ENCODE results near the gene NIPBL. TPM values are rescaled to one million over a fixed set of nuclear protein-coding genes. Genes with fewer than 3 reads are reported as not detected.

Gene NIPBL
- total and polyA plus RNA-seq, 10 of the 15 experiments (the other 5 are each of a cell fraction or from before 2014, with no cell fraction given), result 10.4 to 50.4 (median 20.2) TPM

GRCh38 chr5:37045703-37046102 is 169.1 kb downstream of the NIPBL start (continued):
- TF ChIP-seq CTCF (IDR thresholded peaks at IDR 0.05 in 2 of 3, conservative IDR thresholded peaks at IDR 0.05 in 1 of 3; ENCODE audit: control insufficient read depth in 2 of 3, extremely low read depth in 1 of 3, insufficient read depth in 1 of 3, low read depth in 3 of 3, low read length in 3 of 3), result no peak
- no peak for TF ChIP-seq ESRRA (IDR thresholded peaks at IDR 0.05; ENCODE audit: low read length)
- TF ChIP-seq BCL11A (IDR thresholded peaks at IDR 0.05; ENCODE audit: low read depth, low read length), result no peak

GRCh38 chr5:37047947-37048346 is 171.4 kb downstream of the NIPBL start:
- Histone ChIP-seq H3K9ac (ENCODE audit: control insufficient read depth, insufficient read depth, low read length) (no peak overlapping the region), H2AFZ (ENCODE audit: control insufficient read depth, low read depth, low read length) (no peak overlapping the region), H3K79me2 (ENCODE audit: control insufficient read depth, insufficient read depth, low read length) (no peaks in the 10 kb centered on the region), H3K9me3 (replicated peaks; ENCODE audit: control insufficient read depth, insufficient read depth, low read length) (no peaks in the 10 kb centered on the region), H3K27ac (ENCODE audit: control insufficient read depth, insufficient read depth) (no peak overlapping the region), H3K27me3 (replicated peaks in 1 of 2; ENCODE audit: control insufficient read depth in 2 of 2, insufficient read depth in 2 of 2, low read length in 1 of 2) (no peaks in the 10 kb centered on the region), H3K4me1 (ENCODE audit: control insufficient read depth, insufficient read depth, low read length) (no peaks in the 10 kb centered on the region), H3K36me3 (ENCODE audit: control insufficient read depth in 2 of 2, insufficient read depth in 2 of 2, low read length in 1 of 2) (peaks cover 0 to 16% of the 10 kb centered on the region in 2 experiments; a peak in 3 of 4 replicates), H4K20me1 (ENCODE audit: control insufficient read depth, insufficient read depth) (no peaks in the 10 kb centered on the region), H3K4me2 (ENCODE audit: control insufficient read depth, insufficient read depth) (no peak overlapping the region), H3K4me3 (no peak overlapping the region)
- FAIRE-seq, result no peak
- no TSS peak for BruUV-seq (replicated peaks)
- ChIA-PET SMC1A (ENCODE audit: uncharacterized antibody, unreplicated experiment) (interaction anchor here (1.4 kb wide), 1 partner anchor 18 kb away, joined by 3 read pairs; no protein-coding TSS in a partner anchor), CTCF (interaction anchor here (1.0 kb wide), 1 partner anchor 102 kb away, joined by 3 read pairs; no protein-coding TSS in a partner anchor), POLR2A (no interaction called here), RAD21 (ENCODE audit: unreplicated experiment) (no interaction called here)
- no peak for TF ChIP-seq NR2C2 (IDR thresholded peaks at IDR 0.05; ENCODE audit: borderline replicate concordance, control insufficient read depth, insufficient read length, low read depth)
- TF ChIP-seq ATF2 (IDR thresholded peaks at IDR 0.05; ENCODE audit: low read length), result no peak
- no peak for TF ChIP-seq ZNF207 (IDR thresholded peaks at IDR 0.05; ENCODE audit: borderline replicate concordance)
- TF ChIP-seq RFX5 (IDR thresholded peaks at IDR 0.05; ENCODE audit: low read depth, low read length), result no peak
- TF ChIP-seq ATF3 (IDR thresholded peaks at IDR 0.05; ENCODE audit: borderline replicate concordance, extremely low read depth, low read depth, low read length), result no peak
- TF ChIP-seq ZBTB4 (CRISPR knock-in tag; IDR thresholded peaks at IDR 0.05), result no peak
- no peak for TF ChIP-seq CREM (IDR thresholded peaks at IDR 0.05; ENCODE audit: low read depth)
- no peak for TF ChIP-seq GABPA (IDR thresholded peaks at IDR 0.05; ENCODE audit: low read depth)
- no peak for TF ChIP-seq SRF (IDR thresholded peaks at IDR 0.05; ENCODE audit: low read depth in 2 of 2, low read length in 2 of 2)
- no peak for TF ChIP-seq SIN3A (IDR thresholded peaks at IDR 0.05; ENCODE audit: low read depth, low read length)
- no peak for TF ChIP-seq FOXM1 (IDR thresholded peaks at IDR 0.05; ENCODE audit: low read depth, low read length)
- no peak for DNase-seq (ENCODE audit: low read depth, low spot score)
- intact Hi-C loops (cut with micrococcal nuclease; ENCODE audit: unreplicated experiment), result loop anchor here (10.0 kb wide), 1 partner anchor 267 kb away; no protein-coding TSS in a partner anchor
- in situ Hi-C loops (cut with MboI), result no loop called here
- no peak for ATAC-seq
